H1 (cell line): Measurements from ENCODE around the gene GUCA2B. TPM values are rescaled to one million over a fixed set of nuclear protein-coding genes. Genes with fewer than 3 reads are reported as not detected.

Source experiments
- CTCF ChIA-PET: fragments of 300-600 bp; sonication (Branson Sonifier 250); formaldehyde crosslinking; loops from one replicate; lab custom pipeline; 2021; ENCODE audit not compliant: partially characterized antibody; lab: Charles Lee
- POLR2A ChIA-PET: fragments of 300-600 bp; sonication (Branson Sonifier 250); formaldehyde crosslinking; loops from one replicate; lab custom pipeline; 2021; ENCODE audit warnings: inconsistent platforms; ENCODE audit not compliant: partially characterized antibody; lab: Charles Lee
- DNase-seq, 2 experiments: peaks; one replicate each; pipeline versions ENCODE4 v3.0.0 to v3.0.0-alpha.2; 2010 to 2022; ENCODE audit warnings: low spot score in 2 of 2, low read depth in 1 of 2, mixed read lengths in 1 of 2
- FAIRE-seq: peaks from 2 replicates; lab custom pipeline; 2011; peaks lifted over from hg19 to GRCh38; lab: Jason Lieb, UNC
- H2AFZ ChIP-seq: 2 replicates; pipeline ENCODE4 v1.8.1; 2012; ENCODE audit warnings: low read length, inconsistent platforms
- H2AK5ac ChIP-seq: 2 replicates; pipeline ENCODE4 v1.6.1; 2013; ENCODE audit warnings: low read depth, low read length
- H2BK120ac ChIP-seq: replicated peaks from 2 replicates; pipeline ENCODE3; 2013; ENCODE audit warnings: low read depth, low read length, inconsistent platforms
- H2BK12ac ChIP-seq: 2 replicates; pipeline ENCODE4 v1.6.1; 2013; ENCODE audit warnings: low read depth, low read length
- H2BK15ac ChIP-seq: 2 replicates; pipeline ENCODE4 v1.6.1; 2013; ENCODE audit warnings: low read length
- H2BK20ac ChIP-seq: 2 replicates; pipeline ENCODE4 v1.6.1; 2013; ENCODE audit warnings: low read length
- H2BK5ac ChIP-seq: 2 replicates; pipeline ENCODE4 v1.6.1; 2013; ENCODE audit warnings: low read depth, low read length
- H3K14ac ChIP-seq: 2 replicates; pipeline ENCODE4 v1.6.1; 2013; ENCODE audit warnings: inconsistent platforms; ENCODE audit not compliant: insufficient read length
- H3K18ac ChIP-seq: 2 replicates; pipeline ENCODE4 v1.6.1; 2013; ENCODE audit warnings: low read length; ENCODE audit errors: extremely low read depth
- H3K23ac ChIP-seq: 2 replicates; pipeline ENCODE4 v1.6.1; 2013; ENCODE audit warnings: inconsistent platforms; ENCODE audit not compliant: insufficient read length
- H3K23me2 ChIP-seq: 2 replicates; pipeline ENCODE4 v1.6.1; 2013; ENCODE audit warnings: low read depth, low read length
- H3K27ac ChIP-seq: 2 replicates; pipeline ENCODE4 v1.6.1; 2011; ENCODE audit warnings: low read depth, low read length, inconsistent platforms
- H3K27me3 ChIP-seq, 4 experiments: replicated peaks in 1 of 4; 1 replicate in 1 of 4; 2 replicates in 3 of 4; pipeline versions ENCODE4 v1.6.1 to v1.8.1; 2011 to 2013; ENCODE audit warnings: low read length in 3 of 4, mild to moderate bottlenecking in 3 of 4, inconsistent platforms in 2 of 4, mixed read lengths in 2 of 4, moderate library complexity in 1 of 4; ENCODE audit not compliant: control insufficient read depth in 3 of 4, insufficient read depth in 3 of 4; ENCODE audit errors: extremely low read depth in 1 of 4
- H3K36me3 ChIP-seq, 4 experiments: 2 replicates each; pipeline versions ENCODE4 v1.6.1 to v1.8.1; 2011 to 2013; ENCODE audit warnings: mild to moderate bottlenecking in 4 of 4, low read length in 3 of 4, moderate library complexity in 2 of 4, control low read depth in 1 of 4, inconsistent platforms in 1 of 4; ENCODE audit not compliant: insufficient read depth in 4 of 4, control insufficient read depth in 2 of 4
- H3K4ac ChIP-seq: replicated peaks from 2 replicates; pipeline ENCODE3; 2013; ENCODE audit warnings: low read length, low read depth, mixed read lengths, inconsistent platforms; ENCODE audit not compliant: insufficient read length
- H3K4me1 ChIP-seq, 4 experiments: replicated peaks in 1 of 4; 1 replicate in 1 of 4; 2 replicates in 3 of 4; pipeline versions ENCODE4 v1.6.1 to v1.8.1; 2011 to 2013; ENCODE audit warnings: low read length in 3 of 4, inconsistent platforms in 2 of 4, mixed read lengths in 1 of 4; ENCODE audit not compliant: insufficient read depth in 4 of 4, control insufficient read depth in 3 of 4
- H3K4me2 ChIP-seq, 2 experiments: 2 replicates each; pipeline versions ENCODE4 v1.6.1 to v1.8.1; 2011 to 2013; ENCODE audit warnings: low read depth in 2 of 2, low read length in 2 of 2, control low read depth in 1 of 2, inconsistent platforms in 1 of 2, mild to moderate bottlenecking in 1 of 2; ENCODE audit not compliant: insufficient read depth in 1 of 2
- H3K4me3 ChIP-seq, 4 experiments: fragments of 200-600, 300-600 bp in 1 of 4; sonication (generic), shearing (Covaris generic), sonication (Bioruptor Twin) in 1 of 4; 2 replicates each; pipeline versions ENCODE4 v1.5.1 to v1.8.1; 2011 to 2016; ENCODE audit warnings: low read length in 4 of 4, low read depth in 3 of 4, control low read depth in 2 of 4, inconsistent platforms in 2 of 4, mild to moderate bottlenecking in 2 of 4, mixed read lengths in 1 of 4, moderate library complexity in 1 of 4; ENCODE audit not compliant: insufficient read depth in 2 of 4; ENCODE audit errors: extremely low read depth in 1 of 4
- H3K56ac ChIP-seq: replicated peaks from 2 replicates; pipeline ENCODE3; 2013; ENCODE audit warnings: low read depth, mild to moderate bottlenecking, mixed read lengths, low read length, inconsistent platforms; ENCODE audit not compliant: insufficient read length
- H3K79me1 ChIP-seq: 2 replicates; pipeline ENCODE4 v1.6.1; 2013; ENCODE audit warnings: low read depth, low read length, control low read depth
- H3K79me2 ChIP-seq, 2 experiments: 2 replicates each; pipeline versions ENCODE4 v1.6.1 to v1.8.1; 2012 to 2013; ENCODE audit warnings: low read length in 2 of 2, mild to moderate bottlenecking in 2 of 2, inconsistent platforms in 1 of 2; ENCODE audit not compliant: insufficient read depth in 2 of 2, control insufficient read depth in 1 of 2
- H3K9ac ChIP-seq, 4 experiments: replicated peaks in 1 of 4; 1 replicate in 1 of 4; 2 replicates in 3 of 4; pipeline versions ENCODE4 v1.6.1 to v1.8.1; 2011 to 2013; ENCODE audit warnings: low read depth in 3 of 4, low read length in 3 of 4, control low read depth in 2 of 4, mild to moderate bottlenecking in 2 of 4, moderate library complexity in 2 of 4, inconsistent platforms in 1 of 4; ENCODE audit errors: extremely low read depth in 1 of 4
- H3K9me3 ChIP-seq, 2 experiments: 2 replicates each; pipeline versions ENCODE4 v1.6.1 to v1.8.1; 2012 to 2013; ENCODE audit warnings: mild to moderate bottlenecking in 2 of 2, moderate library complexity in 2 of 2, control low read depth in 1 of 2, inconsistent platforms in 1 of 2, low read depth in 1 of 2, low read length in 1 of 2, mixed read lengths in 1 of 2; ENCODE audit not compliant: insufficient read depth in 2 of 2
- H4K20me1 ChIP-seq, 2 experiments: replicated peaks in 1 of 2; 2 replicates each; pipeline versions ENCODE3 to v1.8.1; 2011 to 2013; ENCODE audit warnings: inconsistent platforms in 2 of 2, low read length in 2 of 2, mild to moderate bottlenecking in 1 of 2; ENCODE audit not compliant: insufficient read depth in 2 of 2, control insufficient read depth in 1 of 2
- H4K5ac ChIP-seq: 2 replicates; pipeline ENCODE4 v1.6.1; 2013; ENCODE audit warnings: low read length, low read depth, mixed read lengths, inconsistent platforms; ENCODE audit not compliant: insufficient read length
- H4K8ac ChIP-seq: 2 replicates; pipeline ENCODE4 v1.8.0; 2013; ENCODE audit warnings: mild to moderate bottlenecking, moderate library complexity, low read length, inconsistent platforms; ENCODE audit not compliant: insufficient read depth; ENCODE audit errors: extremely low read depth
- H4K91ac ChIP-seq: replicated peaks from 2 replicates; pipeline ENCODE3; 2013; ENCODE audit warnings: low read length, mixed read lengths, inconsistent platforms; ENCODE audit not compliant: insufficient read length
- ASH2L ChIP-seq: fragments of 200-600, 300-600 bp; sonication (generic); IDR thresholded peaks from one replicate; pipeline ENCODE4 v1.7.1; 2017; ENCODE audit warnings: low read length
- WGBS, 2 experiments: shearing (Covaris generic) in 1 of 2; methylation state at CpG; one replicate each; pipeline versions ENCODE4 v1.1.6 to v1.1.7; 2013 to 2015; ENCODE audit warnings: low lambda C conversion rate in 2 of 2, mixed read lengths in 2 of 2, inconsistent platforms in 1 of 2, low coverage in 1 of 2, missing lambda C conversion rate in 1 of 2; ENCODE audit not compliant: insufficient replicate concordance in 2 of 2, insufficient coverage in 1 of 2, insufficient read length in 1 of 2; ENCODE audit errors: extremely low coverage in 1 of 2, missing lambda C conversion rate in 1 of 2; 5-methylcytosine and 5-hydroxymethylcytosine counted together
- polyA plus RNA-seq, 7 experiments: library from polyadenylated mRNA; depleted of rRNA in 3 of 7; stranded (reverse) in 5 of 7; unstranded in 2 of 7; fragments of >200 nt in 5 of 7; fragments of 200-250 nt in 2 of 7; gene quantifications; 1 replicate in 5 of 7; 2 replicates in 1 of 7; 4 replicates in 1 of 7; pipeline versions ENCODE4 v1.2.1 to v1.2.3, GENCODE V29; 2011 to 2013; ENCODE audit warnings: missing spikeins in 2 of 7, mixed read lengths in 2 of 7
- total RNA-seq: library from RNA; stranded (reverse); fragmentation: NEBNext Ultra II Directional; extraction: Animal tissue kit (Norgen Biotek cat#: 25700); gene quantifications from 2 replicates; pipeline ENCODE4 v1.2.1, GENCODE V29; 2021

Gene GUCA2B
- total and polyA plus RNA-seq, 2 of the 8 experiments (the other 6 are each of a cell fraction or from before 2014, with no cell fraction given) = not detected

- Histone ChIP-seq H3K4me3 (no peak overlapping the region), H3K4me1 (no peaks in the 10 kb centered on the region), H3K9me3 (no peaks in the 10 kb centered on the region), H3K23ac (no peak overlapping the region), H3K56ac (no peak overlapping the region), H3K36me3 (no peaks in the 10 kb centered on the region), H2AK5ac (no peak overlapping the region), H2BK15ac (no peak overlapping the region), H3K23me2 (no peaks in the 10 kb centered on the region; the same call in 1 of the 2 replicates), H2BK20ac (no peak overlapping the region), H3K27me3 (no peaks in the 10 kb centered on the region), H3K9ac (no peak overlapping the region), H4K91ac (no peak overlapping the region), H4K20me1 (no peaks in the 10 kb centered on the region), H2BK120ac (no peak overlapping the region), H2BK12ac (no peak overlapping the region), H3K79me1 (no peaks in the 10 kb centered on the region), H2AFZ (no peak overlapping the region), H3K14ac (no peak overlapping the region), H3K4ac (no peak overlapping the region), H3K4me2 (no peak overlapping the region), H4K8ac (peak overlapping the region; percentile 19; the same call in 1 of the 2 replicates), H3K18ac (no peak overlapping the region), H4K5ac (no peak overlapping the region), H2BK5ac (no peak overlapping the region), H3K27ac (no peak overlapping the region), H3K79me2 (no peaks in the 10 kb centered on the region)
- DNase-seq = no peak
- CTCF ChIA-PET = interaction anchor here (0.6 to 1.3 kb wide), 2 partner anchors 20 to 234 kb away, joined by 3 to 6 read pairs; no protein-coding TSS in a partner anchor
- POLR2A ChIA-PET = interaction anchor here (0.8 kb wide), 1 partner anchor 44 kb away, joined by 3 read pairs; no protein-coding TSS in a partner anchor
- TF ChIP-seq ASH2L = no peak
- 91% methylated on average over 6 of the region's 6 CpGs; no CpG with 5 or more reads in 1 of the 2 experiments for WGBS, 2 experiments
- no peak for FAIRE-seq
Measured at GRCh38 chr1:42153624-42154023, 414 bp downstream of the GUCA2B start.
